ENCODE results near the gene CLMP.

CLMP gene

DNA sequence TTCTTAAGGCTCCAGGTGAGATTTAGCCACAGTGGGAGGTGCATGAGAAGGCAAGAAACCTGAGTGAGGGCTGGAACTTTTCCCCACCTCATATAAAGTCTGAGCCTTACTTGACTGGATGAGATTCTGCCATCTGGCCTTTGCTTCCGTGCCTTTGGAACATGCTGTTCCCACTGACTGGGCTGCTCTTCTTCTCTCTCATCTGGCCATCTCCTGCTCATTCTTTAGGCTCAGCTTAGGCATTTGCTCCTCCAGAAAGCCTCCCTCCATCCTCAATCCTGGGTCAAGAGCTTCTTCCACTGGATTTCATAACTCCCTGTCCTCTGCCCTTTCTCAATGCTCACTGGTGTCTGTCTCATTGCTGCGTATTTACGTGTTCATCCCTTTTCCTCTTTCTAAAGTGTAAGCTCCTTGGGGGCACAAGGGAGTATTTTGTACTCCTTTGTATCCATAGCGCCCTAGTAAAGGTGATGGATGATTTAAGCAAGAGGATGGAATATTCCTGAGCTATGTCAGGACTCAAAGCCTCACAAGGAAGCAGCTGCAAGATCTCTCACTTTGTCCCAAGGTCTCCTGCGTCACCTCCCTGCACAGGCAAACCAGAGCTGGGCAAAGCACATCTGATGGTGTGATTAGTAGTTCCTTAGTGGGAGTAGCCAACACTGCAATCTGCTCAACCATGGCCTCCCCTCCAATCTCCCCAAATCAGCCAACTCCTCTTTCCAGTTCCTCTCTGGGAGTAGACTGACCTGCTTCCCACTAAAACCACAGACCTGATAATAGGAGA is 148.4 kb downstream of the CLMP start:
- TF ChIP-seq CREB1 (IDR thresholded peaks at IDR 0.05; ENCODE audit: low read depth) (no peak), FOXM1 (IDR thresholded peaks at IDR 0.05; ENCODE audit: borderline replicate concordance, low read depth) (no peak)

DNA sequence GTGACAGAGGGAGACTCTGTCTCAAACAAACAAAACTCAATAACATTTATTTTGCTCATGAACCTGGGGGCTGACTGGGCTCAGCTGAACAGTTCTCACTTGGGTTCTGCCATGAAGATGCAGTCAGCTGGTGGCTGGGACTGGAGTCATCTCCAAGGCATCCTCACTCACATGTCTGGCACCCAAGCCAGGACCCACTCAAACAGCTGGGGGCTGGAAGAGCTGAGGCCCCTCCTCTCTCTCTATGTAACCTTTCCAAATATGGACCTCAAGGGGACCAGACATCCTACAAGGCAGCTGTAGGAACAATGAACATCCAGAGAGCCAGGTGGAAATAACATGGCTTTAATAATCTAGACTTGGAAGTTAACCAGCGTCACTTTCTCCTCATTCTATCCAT is 149.9 kb downstream of the CLMP start:
- TF ChIP-seq TAF1 (IDR thresholded peaks at IDR 0.05; ENCODE audit: low read depth) (no peak), RAD21 (IDR thresholded peaks at IDR 0.05; ENCODE audit: low read depth) (no peak), ZBTB7A (IDR thresholded peaks at IDR 0.05; ENCODE audit: low read depth) (no peak), YY1 (IDR thresholded peaks at IDR 0.05; ENCODE audit: low read depth) (no peak), NFIC (IDR thresholded peaks at IDR 0.05) (no peak), EP300 (IDR thresholded peaks at IDR 0.05; ENCODE audit: borderline replicate concordance) (no peak), FOXM1 (IDR thresholded peaks at IDR 0.05; ENCODE audit: borderline replicate concordance, low read depth) (no peak), TEAD4 (IDR thresholded peaks at IDR 0.05) (no peak), CEBPB (IDR thresholded peaks at IDR 0.05) (no peak), TCF12 (IDR thresholded peaks at IDR 0.05; ENCODE audit: low read depth) (no peak), EGR1 (IDR thresholded peaks at IDR 0.05) (no peak), CREB1 (IDR thresholded peaks at IDR 0.05; ENCODE audit: low read depth) (no peak)
- TF ChIP-seq, protein P1, sequence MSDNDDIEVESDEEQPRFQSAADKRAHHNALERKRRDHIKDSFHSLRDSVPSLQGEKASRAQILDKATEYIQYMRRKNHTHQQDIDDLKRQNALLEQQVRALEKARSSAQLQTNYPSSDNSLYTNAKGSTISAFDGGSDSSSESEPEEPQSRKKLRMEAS (IDR thresholded peaks at IDR 0.05) = no peak
- TF ChIP-seq, protein P2, sequence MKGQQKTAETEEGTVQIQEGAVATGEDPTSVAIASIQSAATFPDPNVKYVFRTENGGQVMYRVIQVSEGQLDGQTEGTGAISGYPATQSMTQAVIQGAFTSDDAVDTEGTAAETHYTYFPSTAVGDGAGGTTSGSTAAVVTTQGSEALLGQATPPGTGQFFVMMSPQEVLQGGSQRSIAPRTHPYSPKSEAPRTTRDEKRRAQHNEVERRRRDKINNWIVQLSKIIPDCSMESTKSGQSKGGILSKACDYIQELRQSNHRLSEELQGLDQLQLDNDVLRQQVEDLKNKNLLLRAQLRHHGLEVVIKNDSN (IDR thresholded peaks at IDR 0.05) = no peak
- TF ChIP-seq, protein P3, sequence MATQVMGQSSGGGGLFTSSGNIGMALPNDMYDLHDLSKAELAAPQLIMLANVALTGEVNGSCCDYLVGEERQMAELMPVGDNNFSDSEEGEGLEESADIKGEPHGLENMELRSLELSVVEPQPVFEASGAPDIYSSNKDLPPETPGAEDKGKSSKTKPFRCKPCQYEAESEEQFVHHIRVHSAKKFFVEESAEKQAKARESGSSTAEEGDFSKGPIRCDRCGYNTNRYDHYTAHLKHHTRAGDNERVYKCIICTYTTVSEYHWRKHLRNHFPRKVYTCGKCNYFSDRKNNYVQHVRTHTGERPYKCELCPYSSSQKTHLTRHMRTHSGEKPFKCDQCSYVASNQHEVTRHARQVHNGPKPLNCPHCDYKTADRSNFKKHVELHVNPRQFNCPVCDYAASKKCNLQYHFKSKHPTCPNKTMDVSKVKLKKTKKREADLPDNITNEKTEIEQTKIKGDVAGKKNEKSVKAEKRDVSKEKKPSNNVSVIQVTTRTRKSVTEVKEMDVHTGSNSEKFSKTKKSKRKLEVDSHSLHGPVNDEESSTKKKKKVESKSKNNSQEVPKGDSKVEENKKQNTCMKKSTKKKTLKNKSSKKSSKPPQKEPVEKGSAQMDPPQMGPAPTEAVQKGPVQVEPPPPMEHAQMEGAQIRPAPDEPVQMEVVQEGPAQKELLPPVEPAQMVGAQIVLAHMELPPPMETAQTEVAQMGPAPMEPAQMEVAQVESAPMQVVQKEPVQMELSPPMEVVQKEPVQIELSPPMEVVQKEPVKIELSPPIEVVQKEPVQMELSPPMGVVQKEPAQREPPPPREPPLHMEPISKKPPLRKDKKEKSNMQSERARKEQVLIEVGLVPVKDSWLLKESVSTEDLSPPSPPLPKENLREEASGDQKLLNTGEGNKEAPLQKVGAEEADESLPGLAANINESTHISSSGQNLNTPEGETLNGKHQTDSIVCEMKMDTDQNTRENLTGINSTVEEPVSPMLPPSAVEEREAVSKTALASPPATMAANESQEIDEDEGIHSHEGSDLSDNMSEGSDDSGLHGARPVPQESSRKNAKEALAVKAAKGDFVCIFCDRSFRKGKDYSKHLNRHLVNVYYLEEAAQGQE (IDR thresholded peaks at IDR 0.05; ENCODE audit: low read depth) = no peak

DNA sequence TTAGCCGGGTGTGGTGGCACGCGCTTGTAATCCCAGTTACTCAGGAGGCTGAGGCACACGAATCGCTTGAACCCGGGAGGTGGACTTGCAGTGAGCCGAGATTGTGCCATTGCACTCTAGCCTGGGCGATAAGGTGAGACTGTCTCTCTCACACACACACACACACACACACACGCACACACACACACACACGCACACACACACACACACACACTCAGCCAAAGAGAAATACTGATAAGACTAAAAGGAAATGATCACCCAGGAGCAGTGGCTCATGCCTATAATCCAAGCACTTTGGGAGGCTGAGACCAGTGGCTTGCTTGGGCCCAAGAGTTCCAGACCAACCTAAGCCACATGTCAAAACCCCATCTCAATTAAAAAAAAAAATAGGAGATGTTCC is 153.9 kb downstream of the CLMP start:
- TF ChIP-seq FOXM1 (IDR thresholded peaks at IDR 0.05; ENCODE audit: borderline replicate concordance, low read depth) = no peak

DNA sequence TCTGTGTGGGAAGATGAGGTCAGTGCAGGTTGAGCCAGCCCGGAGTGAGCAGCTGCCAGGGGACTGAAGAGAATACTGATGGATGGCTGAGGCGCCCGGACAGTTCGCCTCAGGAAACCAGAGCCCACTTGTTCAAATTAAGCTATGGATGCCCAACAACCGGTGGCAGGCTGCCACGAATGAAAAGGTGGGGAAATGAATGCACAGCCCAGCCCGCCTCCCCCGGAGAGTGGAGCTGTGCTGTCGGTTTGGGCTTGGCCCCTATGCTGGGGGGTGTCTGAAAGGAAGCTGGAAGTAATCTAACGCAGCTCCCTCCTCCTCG is 155.0 kb downstream of the CLMP start:
- no peak for TF ChIP-seq FOXM1 (IDR thresholded peaks at IDR 0.05; ENCODE audit: borderline replicate concordance, low read depth)
- TF ChIP-seq CEBPB (IDR thresholded peaks at IDR 0.05) = no peak
- no peak for TF ChIP-seq ZBTB7A (IDR thresholded peaks at IDR 0.05; ENCODE audit: low read depth)
- no peak for TF ChIP-seq NFIC (IDR thresholded peaks at IDR 0.05)
- TF ChIP-seq RAD21 (IDR thresholded peaks at IDR 0.05; ENCODE audit: low read depth) = no peak
- no peak for TF ChIP-seq TCF12 (IDR thresholded peaks at IDR 0.05; ENCODE audit: low read depth)
- TF ChIP-seq YY1 (IDR thresholded peaks at IDR 0.05; ENCODE audit: low read depth) = no peak
- no peak for TF ChIP-seq EGR1 (IDR thresholded peaks at IDR 0.05)
- TF ChIP-seq, protein P3 (IDR thresholded peaks at IDR 0.05; ENCODE audit: low read depth) = no peak
- TF ChIP-seq, protein P2 (IDR thresholded peaks at IDR 0.05) = no peak
- no peak for TF ChIP-seq EP300 (IDR thresholded peaks at IDR 0.05; ENCODE audit: borderline replicate concordance)
- TF ChIP-seq TEAD4 (IDR thresholded peaks at IDR 0.05) = no peak
- TF ChIP-seq CREB1 (IDR thresholded peaks at IDR 0.05; ENCODE audit: low read depth) = no peak
- TF ChIP-seq, protein P1 (IDR thresholded peaks at IDR 0.05) = no peak
- no peak for TF ChIP-seq TAF1 (IDR thresholded peaks at IDR 0.05; ENCODE audit: low read depth)

DNA sequence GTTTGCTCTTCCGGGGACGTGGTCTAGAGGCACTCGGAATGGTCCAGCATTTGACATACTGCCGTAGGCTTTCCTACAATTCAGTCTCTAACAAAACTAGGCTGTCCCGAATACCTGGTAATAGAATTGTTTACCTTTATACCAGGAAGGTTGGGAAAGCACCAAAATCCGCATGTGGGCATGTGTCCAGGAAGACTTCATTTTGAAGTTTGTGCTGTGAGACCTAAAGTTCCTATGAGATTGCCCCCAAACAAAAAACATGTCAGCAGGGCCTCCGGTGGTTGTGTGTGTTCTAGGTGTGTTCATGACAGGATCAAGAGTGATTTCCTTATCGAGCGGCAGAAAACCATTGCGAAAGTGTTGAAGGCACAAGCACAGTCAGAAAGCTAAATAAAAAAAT is 159.2 kb downstream of the CLMP start:
- TF ChIP-seq, protein P2 (IDR thresholded peaks at IDR 0.05) = no peak
- TF ChIP-seq EGR1 (IDR thresholded peaks at IDR 0.05) (no peak), ZBTB7A (IDR thresholded peaks at IDR 0.05; ENCODE audit: low read depth) (no peak), TCF12 (IDR thresholded peaks at IDR 0.05; ENCODE audit: low read depth) (no peak), CEBPB (IDR thresholded peaks at IDR 0.05) (no peak), TAF1 (IDR thresholded peaks at IDR 0.05; ENCODE audit: low read depth) (no peak), RAD21 (IDR thresholded peaks at IDR 0.05; ENCODE audit: low read depth) (no peak), TEAD4 (IDR thresholded peaks at IDR 0.05) (no peak), FOXM1 (IDR thresholded peaks at IDR 0.05; ENCODE audit: borderline replicate concordance, low read depth) (no peak), NFIC (IDR thresholded peaks at IDR 0.05) (no peak), EP300 (IDR thresholded peaks at IDR 0.05; ENCODE audit: borderline replicate concordance) (no peak), YY1 (IDR thresholded peaks at IDR 0.05; ENCODE audit: low read depth) (no peak), CREB1 (IDR thresholded peaks at IDR 0.05; ENCODE audit: low read depth) (no peak)
- TF ChIP-seq, protein P1 (IDR thresholded peaks at IDR 0.05) = no peak
